Body of pancreas (tissue), 4 donors: ENCODE results near the gene MYCN.

Experiments used
- CTCF ChIP-seq, 7 experiments: fragments of 450-650 bp in 4 of 7; fragments of 200-600 bp in 3 of 7; sonication (generic) in 3 of 7; IDR thresholded peaks; one replicate each; pipeline ENCODE4 v1.5.1; 2016 to 2019; ENCODE audit warnings: antibody characterized with exemption in 7 of 7
- POLR2A ChIP-seq, 3 donors: fragments of 450-650 bp; IDR thresholded peaks; one replicate each; pipeline ENCODE4 v1.6.1; 2016; ENCODE audit warnings: antibody characterized with exemption in 3 of 3, mild to moderate bottlenecking in 2 of 3

- TF ChIP-seq CTCF (IDR thresholded peaks at IDR 0.05): no peak
- TF ChIP-seq POLR2A (IDR thresholded peaks at IDR 0.05): no peak
Observed at GRCh38 chr2:15919716-15920434, 20.5 kb upstream of the MYCN start.
